Karpas-422 (cell line): Measurements from ENCODE around the gene TMEM164. TPM values are rescaled to one million over a fixed set of nuclear protein-coding genes. Genes with fewer than 3 reads are reported as not detected.

Experiments used
- DNase-seq: peaks from one replicate; pipeline ENCODE4 v3.0.0-alpha.2; 2015
- H2AFZ ChIP-seq: fragments of 200-600 bp; sonication (generic); 2 replicates; pipeline ENCODE4 v1.6.1; 2014; ENCODE audit warnings: antibody characterized with exemption, low read length, mixed read lengths
- H3K27ac ChIP-seq: fragments of 200-600 bp; sonication (generic); 2 replicates; pipeline ENCODE4 v1.5.1; 2014; ENCODE audit warnings: mild to moderate bottlenecking, low read length, moderate library complexity
- H3K27me3 ChIP-seq: fragments of 200-600 bp; sonication (generic); 2 replicates; pipeline ENCODE4 v1.6.1; 2014; ENCODE audit warnings: low read length, mixed read lengths
- H3K36me3 ChIP-seq: fragments of 200-600 bp; sonication (generic); 2 replicates; pipeline ENCODE4 v1.6.1; 2014; ENCODE audit warnings: low read length, mixed read lengths; ENCODE audit not compliant: insufficient read depth
- H3K4me1 ChIP-seq: fragments of 200-600 bp; sonication (generic); 2 replicates; pipeline ENCODE4 v1.6.1; 2014; ENCODE audit warnings: mild to moderate bottlenecking, low read length, mixed read lengths
- H3K4me2 ChIP-seq: fragments of 200-600 bp; sonication (generic); 2 replicates; pipeline ENCODE4 v1.6.1; 2014; ENCODE audit warnings: low read length, low read depth, mild to moderate bottlenecking; ENCODE audit not compliant: poor library complexity, severe bottlenecking
- H3K4me3 ChIP-seq: fragments of 200-600 bp; sonication (generic); 2 replicates; pipeline ENCODE4 v1.5.1; 2014; ENCODE audit warnings: mild to moderate bottlenecking, antibody characterized with exemption, low read length, mixed read lengths
- H3K79me2 ChIP-seq: fragments of 200-600 bp; sonication (generic); 2 replicates; pipeline ENCODE4 v1.6.1; 2014; ENCODE audit warnings: mild to moderate bottlenecking, low read length, mixed read lengths
- H3K9ac ChIP-seq: fragments of 200-600 bp; sonication (generic); 2 replicates; pipeline ENCODE4 v1.6.0; 2014; ENCODE audit warnings: low read length
- H3K9me2 ChIP-seq: fragments of 200-600 bp; sonication (generic), shearing (Covaris generic); replicated peaks from 2 replicates; pipeline ENCODE4 v1.6.0; 2014; ENCODE audit warnings: mild to moderate bottlenecking, low read length, moderate library complexity; ENCODE audit not compliant: insufficient read depth
- H3K9me3 ChIP-seq: fragments of 300-700, 200-600 bp; sonication (generic); 2 replicates; pipeline ENCODE4 v1.6.1; 2014; ENCODE audit warnings: low read length, mixed read lengths
- H4K20me1 ChIP-seq: fragments of 200-600 bp; sonication (generic); 2 replicates; pipeline ENCODE4 v1.6.1; 2014; ENCODE audit warnings: mild to moderate bottlenecking, antibody characterized with exemption, low read length, low read depth; ENCODE audit not compliant: insufficient read depth
- total RNA-seq: library from RNA; depleted of rRNA; stranded (reverse); fragments of >200 nt; shearing (Covaris generic); gene quantifications from 2 replicates; pipeline ENCODE4 v1.2.3, GENCODE V29; 2014; ENCODE audit warnings: low replicate concordance

TMEM164 gene
- total RNA-seq, 1 experiment from 2014 or later, result 14.1 TPM

GRCh38 chrX:110212299-110212698 is 209.4 kb downstream of the TMEM164 start:
- no peak for DNase-seq
- H3K27me3 ChIP-seq, result no peaks in the 10 kb centered on the region
- H3K27ac ChIP-seq, result no peak overlapping the region
- H3K9me3 ChIP-seq, result no peaks in the 10 kb centered on the region
- no peak overlapping the region for H3K4me2 ChIP-seq
- H3K36me3 ChIP-seq, result no peaks in the 10 kb centered on the region
- H3K79me2 ChIP-seq, result peaks cover 6% of the 10 kb centered on the region; the same call in 1 of the 2 replicates
- no peak overlapping the region for H3K9ac ChIP-seq
- H4K20me1 ChIP-seq, result no peaks in the 10 kb centered on the region
- H3K4me1 ChIP-seq, result no peaks in the 10 kb centered on the region
- no peak overlapping the region for H3K4me3 ChIP-seq
- no peaks in the 10 kb centered on the region for H3K9me2 ChIP-seq
- H2AFZ ChIP-seq, result no peak overlapping the region

- Histone ChIP-seq H3K9ac (no peak overlapping the region), H3K9me2 (no peaks in the 10 kb centered on the region), H3K27me3 (no peaks in the 10 kb centered on the region), H3K27ac (no peak overlapping the region), H3K79me2 (peaks cover 10% of the 10 kb centered on the region; the same call in 1 of the 2 replicates), H3K36me3 (no peaks in the 10 kb centered on the region), H2AFZ (no peak overlapping the region), H3K4me1 (no peaks in the 10 kb centered on the region), H3K4me2 (no peak overlapping the region), H4K20me1 (no peaks in the 10 kb centered on the region), H3K9me3 (no peaks in the 10 kb centered on the region), H3K4me3 (no peak overlapping the region)
- no peak for DNase-seq
These were observed 210.3 kb downstream of the TMEM164 start for GRCh38 chrX:110213183-110213582.

GRCh38 chrX:110214684-110215083 is 211.8 kb downstream of the TMEM164 start:
- peaks cover 2% of the 10 kb centered on the region; the same call in 1 of the 2 replicates for H3K4me1 ChIP-seq
- H3K27me3 ChIP-seq, result no peaks in the 10 kb centered on the region
- H3K4me3 ChIP-seq, result no peak overlapping the region
- H4K20me1 ChIP-seq, result no peaks in the 10 kb centered on the region
- no peaks in the 10 kb centered on the region for H3K9me2 ChIP-seq
- no peak overlapping the region for H3K4me2 ChIP-seq
- no peaks in the 10 kb centered on the region for H3K9me3 ChIP-seq
- no peaks in the 10 kb centered on the region for H3K36me3 ChIP-seq
- peak; percentile 24 for DNase-seq
- peaks cover 17% of the 10 kb centered on the region; the same call in 1 of the 2 replicates for H3K79me2 ChIP-seq
- H2AFZ ChIP-seq, result no peak overlapping the region
- no peak overlapping the region for H3K27ac ChIP-seq
- no peak overlapping the region for H3K9ac ChIP-seq

- Histone ChIP-seq H3K27me3 (no peaks in the 10 kb centered on the region), H3K9me3 (no peaks in the 10 kb centered on the region), H2AFZ (no peak overlapping the region)
These were observed 212.5 kb downstream of the TMEM164 start for GRCh38 chrX:110215411-110215810.

GRCh38 chrX:110216027-110216426 is 213.1 kb downstream of the TMEM164 start:
- no peaks in the 10 kb centered on the region for H3K9me3 ChIP-seq
- H3K79me2 ChIP-seq, result peaks cover 27% of the 10 kb centered on the region
- no peak overlapping the region for H3K4me3 ChIP-seq
- no peak overlapping the region for H3K4me2 ChIP-seq
- no peaks in the 10 kb centered on the region for H4K20me1 ChIP-seq
- H2AFZ ChIP-seq, result no peak overlapping the region
- H3K27ac ChIP-seq, result no peak overlapping the region
- H3K9ac ChIP-seq, result no peak overlapping the region
- H3K9me2 ChIP-seq, result no peaks in the 10 kb centered on the region
- H3K36me3 ChIP-seq, result no peaks in the 10 kb centered on the region
- DNase-seq, result no peak
- H3K4me1 ChIP-seq, result peaks cover 10% of the 10 kb centered on the region
- H3K27me3 ChIP-seq, result no peaks in the 10 kb centered on the region

More at GRCh38 chrX:110215411-110215810, 212.5 kb downstream of the TMEM164 start:
- H3K27ac ChIP-seq, result no peak overlapping the region
- H3K79me2 ChIP-seq, result peaks cover 24% of the 10 kb centered on the region; the same call in 1 of the 2 replicates
- H3K9ac ChIP-seq, result no peak overlapping the region
- DNase-seq, result no peak
- H4K20me1 ChIP-seq, result no peaks in the 10 kb centered on the region
- peaks cover 10% of the 10 kb centered on the region for H3K4me1 ChIP-seq
- no peak overlapping the region for H3K4me3 ChIP-seq
- H3K4me2 ChIP-seq, result no peak overlapping the region
- H3K36me3 ChIP-seq, result no peaks in the 10 kb centered on the region
- no peaks in the 10 kb centered on the region for H3K9me2 ChIP-seq

GRCh38 chrX:110218591-110218990 is 215.7 kb downstream of the TMEM164 start:
- Histone ChIP-seq H3K27ac (no peak overlapping the region), H3K36me3 (no peaks in the 10 kb centered on the region), H3K4me2 (no peak overlapping the region), H2AFZ (no peak overlapping the region), H3K9me2 (no peaks in the 10 kb centered on the region), H4K20me1 (no peaks in the 10 kb centered on the region), H3K9ac (no peak overlapping the region), H3K79me2 (peaks cover 36% of the 10 kb centered on the region), H3K27me3 (no peaks in the 10 kb centered on the region), H3K9me3 (no peaks in the 10 kb centered on the region), H3K4me3 (no peak overlapping the region), H3K4me1 (peaks cover 10% of the 10 kb centered on the region)
- DNase-seq, result no peak

- DNase-seq, result no peak
- H3K27ac ChIP-seq, result 0 out of 2 replicates have a peak overlapping the region, but pooled peaks have one; percentile 8
- H4K20me1 ChIP-seq, result no peaks in the 10 kb centered on the region
- H3K79me2 ChIP-seq, result peaks cover 39% of the 10 kb centered on the region
- H3K36me3 ChIP-seq, result no peaks in the 10 kb centered on the region
- no peak overlapping the region for H3K4me2 ChIP-seq
- H3K9me3 ChIP-seq, result no peaks in the 10 kb centered on the region
- H3K9me2 ChIP-seq, result no peaks in the 10 kb centered on the region
- no peak overlapping the region for H2AFZ ChIP-seq
- peaks cover 10% of the 10 kb centered on the region for H3K4me1 ChIP-seq
- H3K27me3 ChIP-seq, result no peaks in the 10 kb centered on the region
- no peak overlapping the region for H3K9ac ChIP-seq
- no peak overlapping the region for H3K4me3 ChIP-seq
These were observed 217.0 kb downstream of the TMEM164 start for GRCh38 chrX:110219920-110220319.

- no peaks in the 10 kb centered on the region for H3K27me3 ChIP-seq
- no peaks in the 10 kb centered on the region for H4K20me1 ChIP-seq
- no peak overlapping the region for H3K27ac ChIP-seq
- H3K9ac ChIP-seq, result no peak overlapping the region
- no peaks in the 10 kb centered on the region for H3K9me2 ChIP-seq
- peaks cover 53% of the 10 kb centered on the region for H3K79me2 ChIP-seq
- peaks cover 11% of the 10 kb centered on the region for H3K4me1 ChIP-seq
- no peak overlapping the region for H2AFZ ChIP-seq
- H3K4me2 ChIP-seq, result no peak overlapping the region
- H3K4me3 ChIP-seq, result no peak overlapping the region
- no peaks in the 10 kb centered on the region for H3K9me3 ChIP-seq
- DNase-seq, result peak; percentile 9
- H3K36me3 ChIP-seq, result no peaks in the 10 kb centered on the region
These were observed 219.8 kb downstream of the TMEM164 start for GRCh38 chrX:110222497-110223257.
